Measurements from ENCODE around the gene SIPA1L3.

GRCh38 chr19:38132781-38133180, 225.8 kb downstream of the SIPA1L3 start:
- TF ChIP-seq CTCF (IDR thresholded peaks at IDR 0.05; ENCODE audit: low read depth, low read length) (no peak), EZH2phosphoT487 (IDR thresholded peaks at IDR 0.05; ENCODE audit: low read depth) (no peak)

Data from OCI-LY3 (cell line).